GM18505 (cell line): Measurements from ENCODE around the gene CD3E.

ENCODE experiments used
- ATAC-seq: cut with Tn5 transposase; IDR thresholded peaks from one replicate; pipeline ENCODE4 v1.9.1; 2021; ENCODE audit not compliant: unreplicated experiment
- POLR2A ChIP-seq: IDR thresholded peaks from 4 replicates; pipeline ENCODE4 v1.6.1; 2011; ENCODE audit warnings: borderline replicate concordance; ENCODE audit not compliant: insufficient read depth, insufficient read length; ENCODE audit errors: extremely low read depth

CD3E gene

DNA sequence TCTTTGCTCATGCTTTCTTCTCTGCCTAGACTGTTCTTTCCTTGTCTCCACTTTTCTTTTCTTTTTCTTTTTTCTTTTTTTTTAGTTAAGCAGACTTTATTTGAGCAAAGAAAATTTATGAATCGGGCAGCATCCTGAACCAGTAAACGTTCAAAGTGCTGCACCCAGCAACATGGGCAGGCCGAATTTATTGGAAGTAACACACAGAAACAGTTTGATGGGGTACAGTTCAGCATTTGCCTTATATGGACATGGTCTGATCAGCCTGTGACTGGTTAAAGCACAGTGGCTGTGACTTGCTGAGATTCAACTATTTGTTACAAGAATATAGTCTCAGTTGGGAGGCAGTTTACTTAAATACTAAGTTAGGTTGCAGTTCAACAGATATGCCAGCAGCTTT lies 16.0 kb downstream of the CD3E start:
- no peak for TF ChIP-seq POLR2A
- no peak for ATAC-seq

DNA sequence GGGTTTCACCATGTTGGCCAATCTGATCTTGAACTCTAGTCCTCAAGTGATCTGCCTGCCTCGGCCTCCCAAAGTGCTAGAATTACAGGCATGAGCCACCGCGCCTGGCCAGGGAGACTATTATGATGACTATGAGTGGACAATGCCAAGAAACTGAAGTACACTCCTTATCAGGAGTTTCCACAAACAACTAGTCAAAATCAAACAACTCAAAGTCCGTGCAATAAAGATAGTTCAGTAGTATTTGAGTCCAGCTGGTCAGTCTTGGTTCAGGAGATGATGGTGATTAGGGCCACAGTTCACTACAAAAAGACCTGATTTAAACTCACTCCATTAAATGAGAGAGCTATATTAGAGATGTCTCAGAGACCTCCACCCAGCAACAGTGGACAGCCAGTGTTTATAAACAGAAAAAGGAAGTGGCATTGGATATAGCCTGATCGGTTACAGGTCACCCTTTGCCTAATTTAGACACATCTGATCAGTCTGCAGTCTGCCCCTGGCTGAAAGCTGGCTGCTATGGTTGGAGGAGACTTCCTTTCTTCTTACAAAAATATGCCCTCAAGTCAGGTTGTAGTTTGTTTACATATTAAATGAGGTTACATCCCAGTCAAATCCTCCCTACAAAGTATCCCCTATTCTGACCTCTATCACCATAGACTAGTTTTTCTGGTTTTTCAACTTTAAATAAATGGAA lies 17.0 kb downstream of the CD3E start:
- TF ChIP-seq POLR2A: no peak
- no peak for ATAC-seq

GRCh38 chr11:118322721-118323120 lies 18.2 kb downstream of the CD3E start:
- no peak for ATAC-seq
- TF ChIP-seq POLR2A: no peak

DNA sequence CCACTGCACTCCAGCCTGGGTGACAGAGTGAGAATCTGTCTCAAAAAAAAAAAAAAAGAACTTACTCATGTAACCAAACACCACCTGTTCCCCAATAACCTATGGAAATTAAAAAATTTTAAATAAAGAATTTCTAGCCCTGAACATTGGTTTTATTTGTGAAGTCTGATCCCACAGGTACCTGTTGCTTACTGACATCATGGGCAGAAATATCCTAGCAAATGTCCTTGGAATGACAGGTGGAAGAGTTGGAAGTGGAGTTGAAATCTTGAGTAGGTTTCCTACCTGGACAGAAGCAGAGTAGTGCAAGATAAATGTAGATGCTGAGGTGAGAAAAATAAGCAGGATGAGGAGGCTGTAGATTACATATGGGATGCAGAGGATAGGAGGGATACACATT lies 20.8 kb downstream of the CD3E start:
- no peak for ATAC-seq

GRCh38 chr11:118328745-118329144 lies 24.2 kb downstream of the CD3E start:
- no peak for ATAC-seq
- no peak for TF ChIP-seq POLR2A

More for the DNA sequence above, 20.8 kb downstream of the CD3E start:
- no peak for TF ChIP-seq POLR2A

DNA sequence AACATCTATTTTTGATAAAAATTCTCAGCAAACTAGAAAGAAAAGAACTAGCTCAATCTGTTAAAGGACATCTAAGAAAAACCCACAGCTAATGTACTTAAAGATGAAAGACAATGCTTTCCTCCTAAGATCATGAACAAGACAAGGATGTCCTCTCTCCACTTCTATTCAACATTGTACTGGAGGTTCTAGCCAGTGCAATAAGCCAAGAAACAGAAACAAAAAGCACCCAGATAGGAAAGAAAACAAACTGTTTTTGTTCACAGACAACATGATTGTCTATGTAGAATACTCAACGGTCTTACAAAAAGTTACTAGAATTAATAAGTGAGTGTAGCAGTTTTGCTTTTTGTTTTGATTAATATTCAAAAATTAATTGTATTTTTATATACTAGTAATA lies 30.2 kb downstream of the CD3E start:
- ATAC-seq: no peak
- no peak for TF ChIP-seq POLR2A

GRCh38 chr11:118338637-118339061 lies 34.1 kb downstream of the CD3E start:
- ATAC-seq: no peak

DNA sequence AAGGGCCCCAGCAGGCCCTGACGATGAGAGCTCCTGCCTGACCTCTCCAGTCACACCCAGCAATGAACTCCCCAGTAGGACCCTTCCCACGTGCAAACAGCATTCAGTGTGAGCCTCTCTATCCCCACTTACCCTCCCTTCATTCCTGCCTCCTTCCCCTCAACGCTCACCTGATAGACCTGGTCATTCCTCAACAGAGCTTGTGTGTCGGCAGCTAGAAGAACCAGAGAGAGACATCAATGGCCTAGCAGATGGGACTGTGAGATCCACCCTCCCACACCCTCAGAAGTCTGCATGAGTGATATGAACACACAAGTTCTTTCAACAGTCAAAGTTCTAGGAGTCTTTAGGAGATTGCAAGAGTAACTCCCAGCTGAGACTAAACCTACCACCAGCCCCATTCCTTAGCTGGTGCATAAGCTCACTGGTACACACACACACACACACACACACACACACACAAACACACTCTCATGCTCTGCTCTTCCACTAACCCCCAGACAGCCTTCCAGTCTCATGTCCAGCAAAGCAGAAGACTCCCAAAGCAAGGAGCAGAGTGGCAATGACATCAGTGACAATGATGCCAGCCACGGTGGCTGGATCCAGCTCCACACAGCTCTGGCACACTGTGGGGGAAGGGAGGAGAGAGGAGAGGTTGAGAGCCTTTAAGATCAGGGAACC lies 34.9 kb downstream of the CD3E start:
- no peak for ATAC-seq
- no peak for TF ChIP-seq POLR2A

More at GRCh38 chr11:118338637-118339061, 34.1 kb downstream of the CD3E start:
- no peak for TF ChIP-seq POLR2A

- no peak for TF ChIP-seq POLR2A
- no peak for ATAC-seq
Observed at GRCh38 chr11:118340449-118340848, 35.9 kb downstream of the CD3E start.

DNA sequence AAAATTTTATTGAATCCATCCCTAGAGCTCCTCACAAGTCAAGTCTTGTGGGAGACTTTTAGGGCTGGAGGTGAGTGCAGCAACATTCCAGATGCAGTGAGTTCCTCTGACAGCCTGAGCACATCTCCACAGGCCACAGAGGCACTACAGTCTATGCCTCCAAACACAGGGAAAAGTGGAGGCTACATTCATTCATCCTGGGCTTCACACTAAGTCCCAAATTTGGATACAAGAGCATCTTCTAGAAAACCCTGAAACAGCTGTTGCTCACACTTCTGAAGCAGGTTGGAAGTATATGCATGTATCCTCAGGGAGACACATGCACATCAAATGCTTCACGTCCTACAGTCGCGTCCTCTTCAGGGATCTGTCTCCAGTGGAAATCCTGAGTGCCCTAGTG lies 36.7 kb downstream of the CD3E start:
- TF ChIP-seq POLR2A: no peak
- ATAC-seq: no peak

GRCh38 chr11:118341815-118342489 lies 37.4 kb downstream of the CD3E start:
- ATAC-seq: no peak
- TF ChIP-seq POLR2A: no peak

- ATAC-seq: no peak
- TF ChIP-seq POLR2A: no peak
Observed at GRCh38 chr11:118342503-118343161, 38.1 kb downstream of the CD3E start, which contains the start of gene CD3D. TSS of gene CD3D (minus strand) at chr11:118342705. CDS start at chr11:118342607, 98 bp downstream.

DNA sequence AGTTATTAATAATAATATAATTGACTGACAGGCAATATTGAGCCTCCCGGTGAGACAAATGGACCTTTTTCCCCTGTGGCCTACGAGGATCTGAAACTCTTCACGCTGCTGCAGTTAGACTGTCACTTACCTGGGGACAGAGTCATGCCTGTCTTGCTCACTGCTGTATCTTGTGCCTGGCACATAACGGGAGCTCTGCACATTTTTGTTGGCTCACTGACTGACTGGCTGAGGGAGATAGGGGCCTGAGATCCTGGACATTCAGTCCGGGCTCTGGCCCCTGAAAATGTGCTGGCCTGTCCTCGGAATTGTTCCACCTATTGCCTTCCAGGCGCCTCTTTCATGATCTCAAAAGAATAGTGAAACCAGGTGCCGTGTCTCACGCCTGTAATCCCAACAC lies 38.7 kb downstream of the CD3E start:
- ATAC-seq: no peak
- TF ChIP-seq POLR2A: no peak
